ENCODE data around the gene TEPSIN. TPM values are rescaled to one million over a fixed set of nuclear protein-coding genes. Genes with fewer than 3 reads are reported as not detected.

TEPSIN gene
- total RNA-seq, 2 donors from 2014 or later, result 30.0 to 45.0 TPM

- H3K4me1 Mint-ChIP-seq, result no peaks in the 10 kb centered on the region
- H3K36me3 ChIP-seq (ENCODE audit: control insufficient read depth, insufficient read depth, low read length), result no peaks in the 10 kb centered on the region
- no peak overlapping the region for H3K4me3 ChIP-seq (ENCODE audit: low read length)
- 92 to 98% methylated on average over 17 to 49 of the region's 49 CpGs for WGBS, 2 experiments (ENCODE audit: insufficient coverage in 1 of 2, insufficient read length in 1 of 2)
- H3K4me1 ChIP-seq (ENCODE audit: control insufficient read depth, insufficient read depth, low read length), result no peaks in the 10 kb centered on the region
- no peak overlapping the region for H3K4me3 Mint-ChIP-seq
- no peak for DNase-seq
- no peak overlapping the region for H3K27ac ChIP-seq (ENCODE audit: low read depth, low read length)
- no peak overlapping the region for H3K9ac ChIP-seq (ENCODE audit: extremely low read depth, low read length, poor library complexity, severe bottlenecking)
- TF ChIP-seq CTCF (conservative IDR thresholded peaks at IDR 0.05), result no peak
- no peaks in the 10 kb centered on the region for H3K9me3 ChIP-seq (ENCODE audit: control insufficient read depth, low read length)
- H3K27me3 ChIP-seq (ENCODE audit: control insufficient read depth, insufficient read depth, low read length, poor library complexity, severe bottlenecking), result no peaks in the 10 kb centered on the region
- H3K9me3 Mint-ChIP-seq, result no peaks in the 10 kb centered on the region
- no peak overlapping the region for H3K27ac Mint-ChIP-seq
- no peaks in the 10 kb centered on the region for H3K27me3 Mint-ChIP-seq (ENCODE audit: insufficient read depth)
- H3K36me3 Mint-ChIP-seq (ENCODE audit: low read depth), result no peaks in the 10 kb centered on the region
Measured at GRCh38 chr17:81180836-81181810, 57.7 kb downstream of the TEPSIN start.

GRCh38 chr17:81179861-81180260 lies 59.0 kb downstream of the TEPSIN start:
- no peaks in the 10 kb centered on the region for H3K27me3 ChIP-seq (ENCODE audit: control insufficient read depth, insufficient read depth, low read length, poor library complexity, severe bottlenecking)
- no peaks in the 10 kb centered on the region for H3K36me3 ChIP-seq (ENCODE audit: control insufficient read depth, insufficient read depth, low read length)
- peaks cover 6% of the 10 kb centered on the region for H3K9me3 ChIP-seq (ENCODE audit: control insufficient read depth, low read length)
- WGBS, 2 experiments (ENCODE audit: insufficient coverage in 1 of 2, insufficient read length in 1 of 2), result 93 to 95% methylated on average over 12 of the region's 12 CpGs
- H3K27ac ChIP-seq (ENCODE audit: low read depth, low read length), result no peak overlapping the region
- Mint-ChIP-seq H3K4me1 (no peaks in the 10 kb centered on the region), H3K27ac (no peak overlapping the region), H3K27me3 (ENCODE audit: insufficient read depth) (no peaks in the 10 kb centered on the region), H3K4me3 (no peak overlapping the region), H3K36me3 (ENCODE audit: low read depth) (no peaks in the 10 kb centered on the region), H3K9me3 (peaks cover 2% of the 10 kb centered on the region)
- TF ChIP-seq CTCF (conservative IDR thresholded peaks at IDR 0.05), result no peak
- no peaks in the 10 kb centered on the region for H3K4me1 ChIP-seq (ENCODE audit: control insufficient read depth, insufficient read depth, low read length)
- no peak for DNase-seq
- no peak overlapping the region for H3K9ac ChIP-seq (ENCODE audit: extremely low read depth, low read length, poor library complexity, severe bottlenecking)
- no peak overlapping the region for H3K4me3 ChIP-seq (ENCODE audit: low read length)

GRCh38 chr17:81179220-81179619 lies 59.6 kb downstream of the TEPSIN start:
- Histone ChIP-seq H3K4me1 (ENCODE audit: control insufficient read depth, insufficient read depth, low read length) (no peaks in the 10 kb centered on the region), H3K9me3 (ENCODE audit: control insufficient read depth, low read length) (peaks cover 6% of the 10 kb centered on the region), H3K4me3 (ENCODE audit: low read length) (no peak overlapping the region), H3K27ac (ENCODE audit: low read depth, low read length) (no peak overlapping the region), H3K9ac (ENCODE audit: extremely low read depth, low read length, poor library complexity, severe bottlenecking) (no peak overlapping the region), H3K27me3 (ENCODE audit: control insufficient read depth, insufficient read depth, low read length, poor library complexity, severe bottlenecking) (no peaks in the 10 kb centered on the region), H3K36me3 (ENCODE audit: control insufficient read depth, insufficient read depth, low read length) (no peaks in the 10 kb centered on the region)
- peaks cover 2% of the 10 kb centered on the region for H3K9me3 Mint-ChIP-seq
- 92% methylated on average over 9 of the region's 9 CpGs; no CpG with 5 or more reads in 1 of the 2 experiments for WGBS, 2 experiments (ENCODE audit: insufficient coverage in 1 of 2, insufficient read length in 1 of 2)
- DNase-seq, result no peak
- H3K27me3 Mint-ChIP-seq (ENCODE audit: insufficient read depth), result no peaks in the 10 kb centered on the region
- no peaks in the 10 kb centered on the region for H3K36me3 Mint-ChIP-seq (ENCODE audit: low read depth)
- no peaks in the 10 kb centered on the region for H3K4me1 Mint-ChIP-seq
- no peak for TF ChIP-seq CTCF (conservative IDR thresholded peaks at IDR 0.05)
- no peak overlapping the region for H3K4me3 Mint-ChIP-seq
- H3K27ac Mint-ChIP-seq, result no peak overlapping the region

Other genes starting within 250 kb of the TEPSIN start
- 10 to 100 TPM; 28.4 to 32.5 TPM for gene CHMP6, start 247.2 kb downstream of the TEPSIN start, total RNA-seq
- 10 to 100 TPM; 24.9 to 32.7 TPM for gene BAIAP2, start 203.9 kb downstream of the TEPSIN start, total RNA-seq
- gene PVALEF, start 73.5 kb downstream of the TEPSIN start, total RNA-seq, result not detected
- 1 to 10 TPM; 3.3 to 4.3 TPM for gene AATK, start 72.8 kb downstream of the TEPSIN start, total RNA-seq
- 10 to 100 TPM; 23.2 to 28.0 TPM for gene CEP131, start 16.1 kb downstream of the TEPSIN start, total RNA-seq
- 10 to 100 TPM; 42.7 to 48.7 TPM for gene NDUFAF8, start 263 bp upstream of the TEPSIN start, total RNA-seq
- gene SLC38A10, start 56.3 kb upstream of the TEPSIN start, total RNA-seq, result 10 to 100 TPM; 60.2 to 90.3 TPM
- gene BAHCC1, start 156.4 kb upstream of the TEPSIN start, total RNA-seq, result 10 to 100 TPM; 63.9 to 78.1 TPM

Measured in endodermal cell (in vitro differentiated cells).